ENCODE data around the gene LPAR2. TPM values are rescaled to one million over a fixed set of nuclear protein-coding genes. Genes with fewer than 3 reads are reported as not detected.

LPAR2 gene
- polyA plus RNA-seq (2012; ENCODE audit: insufficient read depth, insufficient read length, low read depth), result 2.1 TPM

DNA sequence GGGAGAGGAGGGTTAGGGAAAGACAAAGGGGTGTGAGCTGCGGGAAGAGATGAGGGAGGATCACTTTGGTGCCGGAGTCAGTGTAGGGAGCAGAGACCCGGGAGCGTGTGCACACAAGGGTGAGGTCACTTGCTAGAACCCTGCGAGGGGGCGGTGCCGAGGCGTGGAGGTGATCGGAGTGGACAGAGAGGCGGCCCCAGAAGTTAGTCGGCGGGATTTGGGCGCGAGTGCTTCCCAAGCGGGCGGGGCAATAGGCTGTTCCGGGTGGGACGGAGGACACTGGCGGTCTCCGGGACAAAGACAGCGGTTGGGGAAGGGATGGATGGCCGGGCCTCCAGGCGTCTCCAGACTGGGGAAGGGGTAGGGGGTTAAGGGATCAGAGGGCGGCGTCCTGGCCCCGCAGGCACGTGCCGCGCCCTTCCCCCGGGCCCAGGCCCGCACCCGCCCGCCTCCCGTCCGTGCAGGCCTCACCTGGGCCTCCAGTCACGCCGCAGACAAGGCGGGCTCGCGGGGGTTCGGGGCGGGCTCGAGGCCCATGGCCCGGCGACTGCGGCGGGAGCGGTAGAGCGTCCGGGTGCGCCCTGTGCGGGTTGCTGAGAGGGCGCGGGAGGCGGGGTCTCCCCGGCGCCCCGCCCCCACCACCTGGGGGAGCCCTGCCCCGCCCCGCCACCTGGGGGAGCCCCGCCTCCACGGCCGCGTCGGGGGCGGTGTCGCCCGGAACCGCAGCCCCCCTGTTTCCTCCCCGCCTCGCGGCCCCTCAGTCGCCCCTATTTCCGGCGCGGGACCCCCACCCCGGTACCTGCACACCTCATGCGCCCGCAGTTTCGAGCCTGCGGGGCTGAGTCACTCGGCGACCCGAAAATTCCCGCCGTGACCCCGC, at the start of gene LPAR2:
LPAR2 (minus strand) TSS at position 600 of the 880 bp plus-strand sequence. CDS start 945 bp downstream, outside the sequence.
- no peak for DNase-seq
- H3K4me3 ChIP-seq (ENCODE audit: low read depth, low read length), result no peak within 1 kb of the TSS

DNA sequence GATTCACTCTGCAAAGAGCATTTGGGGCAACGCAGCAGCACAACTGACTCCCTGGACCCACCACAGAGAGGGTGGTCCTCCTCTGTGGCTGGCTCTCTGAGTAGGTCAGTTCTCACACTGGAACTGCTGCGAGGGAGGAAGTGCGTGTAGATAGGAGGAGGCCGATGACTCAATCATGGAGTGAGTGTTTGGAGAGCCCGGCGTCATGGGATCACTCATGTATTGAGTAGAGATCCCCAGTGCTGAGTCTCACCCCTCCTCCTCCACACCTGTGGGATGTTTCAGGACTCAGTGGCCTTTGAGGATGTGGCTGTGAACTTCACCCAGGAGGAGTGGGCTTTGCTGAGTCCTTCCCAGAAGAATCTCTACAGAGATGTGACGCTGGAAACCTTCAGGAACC, 49.6 kb upstream of the LPAR2 start:
- peaks cover 23% of the 10 kb centered on the region for H3K36me3 ChIP-seq
- peaks cover 3% of the 10 kb centered on the region; the same call in 1 of the 2 replicates for H3K9me3 ChIP-seq
- no peaks in the 10 kb centered on the region for H3K27me3 ChIP-seq
- DNase-seq, result no peak
- TF ChIP-seq, protein P1, sequence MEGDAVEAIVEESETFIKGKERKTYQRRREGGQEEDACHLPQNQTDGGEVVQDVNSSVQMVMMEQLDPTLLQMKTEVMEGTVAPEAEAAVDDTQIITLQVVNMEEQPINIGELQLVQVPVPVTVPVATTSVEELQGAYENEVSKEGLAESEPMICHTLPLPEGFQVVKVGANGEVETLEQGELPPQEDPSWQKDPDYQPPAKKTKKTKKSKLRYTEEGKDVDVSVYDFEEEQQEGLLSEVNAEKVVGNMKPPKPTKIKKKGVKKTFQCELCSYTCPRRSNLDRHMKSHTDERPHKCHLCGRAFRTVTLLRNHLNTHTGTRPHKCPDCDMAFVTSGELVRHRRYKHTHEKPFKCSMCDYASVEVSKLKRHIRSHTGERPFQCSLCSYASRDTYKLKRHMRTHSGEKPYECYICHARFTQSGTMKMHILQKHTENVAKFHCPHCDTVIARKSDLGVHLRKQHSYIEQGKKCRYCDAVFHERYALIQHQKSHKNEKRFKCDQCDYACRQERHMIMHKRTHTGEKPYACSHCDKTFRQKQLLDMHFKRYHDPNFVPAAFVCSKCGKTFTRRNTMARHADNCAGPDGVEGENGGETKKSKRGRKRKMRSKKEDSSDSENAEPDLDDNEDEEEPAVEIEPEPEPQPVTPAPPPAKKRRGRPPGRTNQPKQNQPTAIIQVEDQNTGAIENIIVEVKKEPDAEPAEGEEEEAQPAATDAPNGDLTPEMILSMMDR (IDR thresholded peaks at IDR 0.05; ENCODE audit: low read depth, low read length), result no peak
- no peaks in the 10 kb centered on the region for H3K4me1 ChIP-seq
- no peak overlapping the region for H3K4me3 ChIP-seq (ENCODE audit: low read depth, low read length)

More for the DNA sequence above, at the start of gene LPAR2:
- peaks cover 11% of the 10 kb centered on the region for H3K27me3 ChIP-seq
- no peaks in the 10 kb centered on the region for H3K4me1 ChIP-seq
- TF ChIP-seq, protein P1 (IDR thresholded peaks at IDR 0.05; ENCODE audit: low read depth, low read length), result no peak
- H3K9me3 ChIP-seq, result no peaks in the 10 kb centered on the region; the same call in 1 of the 2 replicates
- H3K36me3 ChIP-seq, result no peaks in the 10 kb centered on the region

DNA sequence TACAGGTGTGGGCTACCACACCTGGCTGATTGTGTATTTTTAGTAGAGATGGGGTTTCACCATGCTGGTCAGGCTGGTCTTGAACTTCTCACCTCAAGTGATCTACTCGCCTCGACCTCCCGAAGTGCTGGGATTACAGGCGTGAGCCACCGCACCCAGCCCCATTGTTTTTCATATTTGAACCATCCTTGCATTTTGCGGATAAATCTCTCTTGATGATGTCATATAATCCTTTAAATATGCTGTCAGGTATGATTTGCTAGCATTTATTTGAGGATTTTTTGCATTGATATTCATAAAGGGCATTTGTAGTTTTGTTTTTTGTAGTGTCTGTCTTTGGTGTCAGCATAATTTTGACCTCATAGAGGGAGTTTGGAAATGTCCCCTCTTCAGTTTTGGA, 46.3 kb upstream of the LPAR2 start:
- no peak for DNase-seq
- Histone ChIP-seq H3K36me3 (peaks cover 13% of the 10 kb centered on the region), H3K27me3 (no peaks in the 10 kb centered on the region), H3K4me1 (no peaks in the 10 kb centered on the region), H3K4me3 (ENCODE audit: low read depth, low read length) (no peak overlapping the region), H3K9me3 (peaks cover 3% of the 10 kb centered on the region; the same call in 1 of the 2 replicates)
- TF ChIP-seq, protein P1 (IDR thresholded peaks at IDR 0.05; ENCODE audit: low read depth, low read length), result no peak

DNA sequence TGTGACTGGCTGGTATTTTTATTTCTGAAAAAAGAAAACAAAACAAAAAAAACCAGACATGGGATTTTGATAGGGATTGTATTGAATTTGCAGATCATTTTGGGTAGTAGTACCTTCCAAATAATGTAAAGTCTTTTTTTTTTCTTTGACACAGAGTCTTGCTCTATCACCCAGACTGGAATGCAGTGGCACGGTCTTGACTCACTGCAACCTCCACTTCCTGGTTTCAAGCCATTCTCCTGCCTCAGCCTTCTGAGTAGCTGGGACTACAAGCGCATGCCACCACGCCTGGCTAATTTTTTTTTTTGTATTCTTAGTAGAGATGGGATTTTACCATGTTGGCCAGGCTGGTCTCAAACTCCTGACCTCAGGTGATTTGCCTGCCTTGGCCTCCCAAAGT, 44.8 kb upstream of the LPAR2 start:
- H3K36me3 ChIP-seq, result peaks cover 5% of the 10 kb centered on the region; the same call in 1 of the 2 replicates

GRCh38 chr19:19670070-19670551, 42.1 kb upstream of the LPAR2 start:
- no peaks in the 10 kb centered on the region for H3K36me3 ChIP-seq
- TF ChIP-seq, protein P1 (IDR thresholded peaks at IDR 0.05; ENCODE audit: low read depth, low read length), result no peak
- DNase-seq, result no peak
- H3K4me1 ChIP-seq, result no peaks in the 10 kb centered on the region
- H3K9me3 ChIP-seq, result no peaks in the 10 kb centered on the region
- no peaks in the 10 kb centered on the region for H3K27me3 ChIP-seq
- H3K4me3 ChIP-seq (ENCODE audit: low read depth, low read length), result no peak overlapping the region

More for the DNA sequence above, 44.8 kb upstream of the LPAR2 start:
- no peak for DNase-seq
- no peaks in the 10 kb centered on the region for H3K27me3 ChIP-seq
- H3K4me3 ChIP-seq (ENCODE audit: low read depth, low read length), result no peak overlapping the region
- H3K4me1 ChIP-seq, result no peaks in the 10 kb centered on the region
- TF ChIP-seq, protein P1 (IDR thresholded peaks at IDR 0.05; ENCODE audit: low read depth, low read length), result no peak
- H3K9me3 ChIP-seq, result no peaks in the 10 kb centered on the region

All from BE2C (cell line).